Mononuclear cell (primary cell): ENCODE measurements around the gene LGALS12. TPM values are rescaled to one million over a fixed set of nuclear protein-coding genes. Genes with fewer than 3 reads are reported as not detected.

ENCODE experiments used
- H3K27me3 ChIP-seq: 2 replicates; pipeline ENCODE4 v1.6.0; 2011; ENCODE audit warnings: low read length, control low read depth; ENCODE audit not compliant: insufficient read depth
- H3K4me1 ChIP-seq: 2 replicates; pipeline ENCODE4 v1.5.1; 2011; ENCODE audit warnings: mild to moderate bottlenecking, low read length, control low read depth; ENCODE audit not compliant: insufficient read depth
- H3K4me3 ChIP-seq: 2 replicates; pipeline ENCODE4 v1.5.1; 2011; ENCODE audit warnings: mild to moderate bottlenecking, low read length, moderate library complexity
- H3K9me3 ChIP-seq: 2 replicates; pipeline ENCODE4 v1.5.1; 2011; ENCODE audit warnings: low read depth, mild to moderate bottlenecking, control low read depth, low read length
- total RNA-seq: library from RNA; depleted of rRNA; stranded (reverse); fragments of >200 nt; gene quantifications from one replicate; pipeline ENCODE4 v1.2.3, GENCODE V29; 2012

The LGALS12 gene
- total RNA-seq, 1 donor = 6.3 TPM

GRCh38 chr11:63556404-63557013 lies 50.6 kb downstream of the LGALS12 start:
- no peaks in the 10 kb centered on the region for H3K27me3 ChIP-seq
- no peak overlapping the region for H3K4me3 ChIP-seq
- H3K4me1 ChIP-seq = peaks cover 49% of the 10 kb centered on the region
- H3K9me3 ChIP-seq = no peaks in the 10 kb centered on the region

DNA sequence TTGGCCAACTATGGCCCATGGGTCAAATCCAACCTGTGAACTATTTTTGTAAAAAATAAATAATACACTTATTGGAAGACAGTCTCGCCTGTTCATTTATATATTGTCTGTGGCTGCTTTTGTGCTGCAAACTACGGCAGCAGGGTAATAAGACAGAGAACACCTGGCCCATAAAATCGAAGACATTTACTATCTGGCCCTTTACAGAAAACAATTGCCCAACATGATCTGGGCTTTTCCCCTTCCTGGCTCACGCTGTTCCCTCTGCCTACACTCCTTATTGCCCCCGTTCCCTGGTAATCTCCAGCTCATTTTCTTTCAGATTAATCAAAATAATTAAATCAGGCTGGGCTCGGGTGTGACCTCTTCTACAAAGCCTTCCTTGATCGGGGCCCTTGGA lies 51.7 kb downstream of the LGALS12 start:
- Histone ChIP-seq H3K9me3 (no peaks in the 10 kb centered on the region), H3K4me3 (no peak overlapping the region), H3K27me3 (no peaks in the 10 kb centered on the region), H3K4me1 (peaks cover 39% of the 10 kb centered on the region)

DNA sequence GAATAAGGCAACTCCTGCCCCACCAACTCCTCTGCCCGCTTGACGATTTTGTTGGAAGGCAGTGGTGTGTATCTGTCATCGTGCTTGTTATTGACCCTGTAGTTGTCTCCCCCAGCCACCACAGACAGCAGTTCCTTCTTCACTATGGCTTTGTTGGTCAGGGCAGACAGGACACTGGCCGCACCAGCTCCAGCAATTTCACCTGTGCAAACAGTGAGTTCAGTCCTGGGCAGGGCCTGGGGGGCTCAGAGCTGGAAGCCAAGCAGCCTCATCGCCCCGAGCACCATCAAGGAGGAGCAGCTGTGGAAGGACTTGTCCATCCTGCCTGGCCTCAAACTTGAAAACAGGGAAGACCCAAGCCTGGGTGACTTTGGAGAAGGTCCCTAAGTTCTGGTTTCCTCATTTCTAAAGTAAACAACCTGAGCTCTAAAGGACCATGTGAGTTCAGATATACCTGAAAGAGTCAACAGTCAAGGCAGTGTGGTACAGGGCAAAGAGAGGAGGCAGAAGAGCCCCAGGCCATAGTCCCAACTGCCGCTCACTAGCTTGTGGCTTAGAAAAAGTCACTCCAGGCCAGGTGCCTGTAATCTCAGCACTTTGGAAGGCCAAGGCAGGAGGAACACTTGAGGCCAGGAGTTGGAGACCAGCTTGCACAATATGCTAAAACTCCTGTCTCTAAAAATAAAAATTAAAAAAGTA lies 52.7 kb downstream of the LGALS12 start:
- H3K27me3 ChIP-seq = no peaks in the 10 kb centered on the region
- no peaks in the 10 kb centered on the region for H3K9me3 ChIP-seq
- H3K4me3 ChIP-seq = no peak overlapping the region
- H3K4me1 ChIP-seq = peaks cover 29% of the 10 kb centered on the region

DNA sequence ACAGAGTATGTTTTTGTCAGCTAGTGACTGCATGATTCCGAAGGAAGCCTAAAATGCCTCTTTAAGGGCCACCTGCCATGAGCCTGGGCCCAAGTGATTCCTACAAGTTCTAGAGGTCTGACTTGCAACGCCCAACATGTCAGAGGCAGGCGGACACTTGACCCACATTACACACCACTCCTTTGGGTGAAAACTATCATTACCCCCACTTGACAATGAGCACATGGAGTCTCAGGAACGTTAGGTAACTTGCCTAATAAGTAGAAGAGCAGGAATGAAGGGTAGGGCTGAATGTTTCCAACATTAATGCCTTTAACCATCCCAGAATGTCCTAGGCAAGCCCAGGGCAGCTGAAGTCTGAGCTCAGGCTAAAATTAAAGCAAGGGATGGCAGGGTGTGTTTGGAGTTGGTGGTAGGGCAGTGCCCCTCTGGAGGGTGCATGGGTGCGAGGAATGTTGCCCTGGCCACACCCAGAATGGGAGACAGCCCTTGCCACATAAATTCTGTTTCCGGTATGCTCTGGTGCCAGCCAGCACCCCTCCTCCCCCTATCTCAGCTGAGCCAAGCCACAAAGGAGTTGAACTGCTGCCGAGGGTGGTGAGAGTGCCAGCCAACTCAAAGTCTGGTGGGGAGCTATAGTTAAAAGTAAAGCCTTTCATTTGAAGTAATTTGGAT lies 54.8 kb downstream of the LGALS12 start:
- Histone ChIP-seq H3K27me3 (no peaks in the 10 kb centered on the region), H3K4me1 (peaks cover 26% of the 10 kb centered on the region), H3K9me3 (no peaks in the 10 kb centered on the region), H3K4me3 (no peak overlapping the region)

DNA sequence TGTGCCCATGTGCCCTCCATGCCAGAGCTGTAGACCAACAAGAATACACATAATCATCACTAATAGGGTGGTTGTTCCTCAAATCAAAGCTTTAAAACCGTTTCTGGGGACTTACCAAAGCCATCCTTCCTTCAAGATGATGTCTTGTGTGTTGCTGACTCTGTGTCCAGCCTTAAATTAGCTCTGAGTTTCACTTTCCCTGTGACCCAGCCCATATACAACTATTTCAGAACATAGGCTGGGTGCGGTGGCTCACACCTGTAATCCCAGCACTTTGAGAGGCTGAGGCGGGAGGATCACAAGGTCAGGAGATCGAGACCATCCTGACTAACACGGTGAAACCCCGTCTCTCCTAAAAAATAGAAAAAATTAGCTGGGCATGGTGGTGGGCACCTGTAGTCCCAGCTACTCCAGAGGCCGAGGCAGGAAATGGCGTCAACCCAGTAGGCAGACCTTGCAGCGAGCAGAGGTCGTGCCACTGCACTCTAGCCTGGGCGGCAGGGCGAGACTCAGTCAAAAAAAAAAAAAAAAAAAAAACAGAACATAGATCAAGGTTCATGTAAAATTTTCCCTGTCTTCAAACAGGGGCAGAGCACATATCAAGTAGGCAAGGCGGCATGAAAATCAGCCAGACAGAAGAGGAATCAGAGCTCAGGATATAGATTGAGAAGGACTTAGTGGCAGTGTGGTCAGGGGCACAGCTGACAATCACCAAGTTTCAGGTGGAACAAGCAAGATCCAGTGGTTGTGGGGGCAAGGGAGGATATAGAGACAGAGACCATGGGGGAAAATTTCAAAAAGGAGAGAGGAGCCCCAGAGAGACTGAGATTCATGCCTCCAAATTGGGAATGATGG lies 57.5 kb downstream of the LGALS12 start, which contains the start of gene PLAAT2:
Gene PLAAT2, minus strand, starts transcription at position 179 of the 855 bp plus-strand sequence. Its CDS starts 55 bp downstream, at position 124.
- H3K4me3 ChIP-seq = no peak within 1 kb of the TSS
- no peaks in the 10 kb centered on the region for H3K9me3 ChIP-seq
- H3K27me3 ChIP-seq = no peaks in the 10 kb centered on the region
- peaks cover 49% of the 10 kb centered on the region for H3K4me1 ChIP-seq

- no peak overlapping the region for H3K4me3 ChIP-seq
- no peaks in the 10 kb centered on the region for H3K9me3 ChIP-seq
- peaks cover 49% of the 10 kb centered on the region for H3K4me1 ChIP-seq
- no peaks in the 10 kb centered on the region for H3K27me3 ChIP-seq
Measured at GRCh38 chr11:63564056-63564774, 58.3 kb downstream of the LGALS12 start.

DNA sequence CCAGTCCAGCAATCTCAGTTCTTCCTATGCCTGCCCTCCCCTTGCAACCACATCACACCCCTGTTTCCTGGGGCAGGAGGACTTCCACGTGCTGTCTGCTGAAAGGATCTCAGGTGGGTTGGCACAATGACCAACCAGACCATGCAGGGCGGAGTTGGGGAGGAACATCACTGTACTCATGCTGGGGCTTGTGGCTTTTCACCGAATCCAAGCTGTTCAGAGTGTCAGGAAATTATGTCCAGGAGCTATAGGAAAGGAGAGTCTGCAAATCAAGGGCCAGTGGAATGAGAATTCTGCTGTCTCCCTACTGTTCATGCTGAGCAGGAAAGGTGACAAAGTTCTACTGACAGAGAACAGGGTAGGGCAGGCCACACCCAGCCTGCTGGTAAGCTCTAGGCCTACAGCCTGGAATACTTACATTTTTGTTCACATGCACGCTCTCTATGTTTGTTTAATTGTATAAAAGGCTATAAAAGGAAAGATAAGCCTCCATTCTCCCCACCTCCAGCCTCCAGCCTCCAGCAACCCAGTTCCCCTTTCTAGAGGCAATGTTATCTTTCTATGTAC lies 59.0 kb downstream of the LGALS12 start:
- H3K27me3 ChIP-seq = no peaks in the 10 kb centered on the region
- H3K4me1 ChIP-seq = peaks cover 49% of the 10 kb centered on the region
- H3K4me3 ChIP-seq = no peak overlapping the region
- H3K9me3 ChIP-seq = no peaks in the 10 kb centered on the region

Other genes with a start within 250 kb of the LGALS12 start
- gene SLC22A9, start 136.3 kb upstream of the LGALS12 start, total RNA-seq = not detected
- gene PLAAT5, start 14.9 kb upstream of the LGALS12 start, total RNA-seq = 0.42 TPM
- gene PLAAT4, start 30.7 kb downstream of the LGALS12 start, total RNA-seq = 51.4 TPM
- gene PLAAT2, start 57.3 kb downstream of the LGALS12 start, total RNA-seq = not detected
- 2.8 TPM for gene PLAAT3, start 108.3 kb downstream of the LGALS12 start, total RNA-seq
- 29.8 TPM for gene ATL3, start 165.3 kb downstream of the LGALS12 start, total RNA-seq
- 65.1 TPM for gene RTN3, start 175.4 kb downstream of the LGALS12 start, total RNA-seq